Measurements from ENCODE around the gene SLA2.

- TF ChIP-seq CTCF (IDR thresholded peaks at IDR 0.05; ENCODE audit: poor library complexity, severe bottlenecking) (no peak), SMC3 (conservative IDR thresholded peaks at IDR 0.05; ENCODE audit: poor library complexity) (no peak), TAF1 (IDR thresholded peaks at IDR 0.05; ENCODE audit: low read depth) (no peak), EP300 (conservative IDR thresholded peaks at IDR 0.05; ENCODE audit: poor library complexity, severe bottlenecking) (no peak), MXI1 (conservative IDR thresholded peaks at IDR 0.05; ENCODE audit: poor library complexity, severe bottlenecking) (no peak), RAD21 (conservative IDR thresholded peaks at IDR 0.05) (no peak), EZH2 (IDR thresholded peaks at IDR 0.05; ENCODE audit: borderline replicate concordance, insufficient read depth, low read length, poor library complexity, severe bottlenecking) (no peak), POLR2AphosphoS5 (IDR thresholded peaks at IDR 0.05) (no peak)
- TF ChIP-seq, protein P1, sequence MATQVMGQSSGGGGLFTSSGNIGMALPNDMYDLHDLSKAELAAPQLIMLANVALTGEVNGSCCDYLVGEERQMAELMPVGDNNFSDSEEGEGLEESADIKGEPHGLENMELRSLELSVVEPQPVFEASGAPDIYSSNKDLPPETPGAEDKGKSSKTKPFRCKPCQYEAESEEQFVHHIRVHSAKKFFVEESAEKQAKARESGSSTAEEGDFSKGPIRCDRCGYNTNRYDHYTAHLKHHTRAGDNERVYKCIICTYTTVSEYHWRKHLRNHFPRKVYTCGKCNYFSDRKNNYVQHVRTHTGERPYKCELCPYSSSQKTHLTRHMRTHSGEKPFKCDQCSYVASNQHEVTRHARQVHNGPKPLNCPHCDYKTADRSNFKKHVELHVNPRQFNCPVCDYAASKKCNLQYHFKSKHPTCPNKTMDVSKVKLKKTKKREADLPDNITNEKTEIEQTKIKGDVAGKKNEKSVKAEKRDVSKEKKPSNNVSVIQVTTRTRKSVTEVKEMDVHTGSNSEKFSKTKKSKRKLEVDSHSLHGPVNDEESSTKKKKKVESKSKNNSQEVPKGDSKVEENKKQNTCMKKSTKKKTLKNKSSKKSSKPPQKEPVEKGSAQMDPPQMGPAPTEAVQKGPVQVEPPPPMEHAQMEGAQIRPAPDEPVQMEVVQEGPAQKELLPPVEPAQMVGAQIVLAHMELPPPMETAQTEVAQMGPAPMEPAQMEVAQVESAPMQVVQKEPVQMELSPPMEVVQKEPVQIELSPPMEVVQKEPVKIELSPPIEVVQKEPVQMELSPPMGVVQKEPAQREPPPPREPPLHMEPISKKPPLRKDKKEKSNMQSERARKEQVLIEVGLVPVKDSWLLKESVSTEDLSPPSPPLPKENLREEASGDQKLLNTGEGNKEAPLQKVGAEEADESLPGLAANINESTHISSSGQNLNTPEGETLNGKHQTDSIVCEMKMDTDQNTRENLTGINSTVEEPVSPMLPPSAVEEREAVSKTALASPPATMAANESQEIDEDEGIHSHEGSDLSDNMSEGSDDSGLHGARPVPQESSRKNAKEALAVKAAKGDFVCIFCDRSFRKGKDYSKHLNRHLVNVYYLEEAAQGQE (IDR thresholded peaks at IDR 0.05; ENCODE audit: borderline replicate concordance) = no peak
Measured at GRCh38 chr20:36585410-36586125, 60.4 kb downstream of the SLA2 start.

All from neural cell (in vitro differentiated cells).